ENCODE results near the gene KLF3. TPM values are rescaled to one million over a fixed set of nuclear protein-coding genes. Genes with fewer than 3 reads are reported as not detected.

KLF3 gene
- total and polyA plus RNA-seq, 11 donors = 7.4 to 36.4 (median 20.8) TPM

- WGBS, 4 donors = 44 to 54% (median 48%) methylated on average over 12 to 13 of the region's 13 CpGs
- H3K27me3 ChIP-seq = no peaks in the 10 kb centered on the region
- peak in 2 of 5 donors; percentile 34 to 43 for DNase-seq
- no peak for TF ChIP-seq POLR2A (IDR thresholded peaks at IDR 0.05)
- TF ChIP-seq, protein P1, sequence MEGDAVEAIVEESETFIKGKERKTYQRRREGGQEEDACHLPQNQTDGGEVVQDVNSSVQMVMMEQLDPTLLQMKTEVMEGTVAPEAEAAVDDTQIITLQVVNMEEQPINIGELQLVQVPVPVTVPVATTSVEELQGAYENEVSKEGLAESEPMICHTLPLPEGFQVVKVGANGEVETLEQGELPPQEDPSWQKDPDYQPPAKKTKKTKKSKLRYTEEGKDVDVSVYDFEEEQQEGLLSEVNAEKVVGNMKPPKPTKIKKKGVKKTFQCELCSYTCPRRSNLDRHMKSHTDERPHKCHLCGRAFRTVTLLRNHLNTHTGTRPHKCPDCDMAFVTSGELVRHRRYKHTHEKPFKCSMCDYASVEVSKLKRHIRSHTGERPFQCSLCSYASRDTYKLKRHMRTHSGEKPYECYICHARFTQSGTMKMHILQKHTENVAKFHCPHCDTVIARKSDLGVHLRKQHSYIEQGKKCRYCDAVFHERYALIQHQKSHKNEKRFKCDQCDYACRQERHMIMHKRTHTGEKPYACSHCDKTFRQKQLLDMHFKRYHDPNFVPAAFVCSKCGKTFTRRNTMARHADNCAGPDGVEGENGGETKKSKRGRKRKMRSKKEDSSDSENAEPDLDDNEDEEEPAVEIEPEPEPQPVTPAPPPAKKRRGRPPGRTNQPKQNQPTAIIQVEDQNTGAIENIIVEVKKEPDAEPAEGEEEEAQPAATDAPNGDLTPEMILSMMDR (IDR thresholded peaks at IDR 0.05) = no peak
- H3K27ac ChIP-seq = peak overlapping the region; percentile 73 to 100 (median 99)
- H3K4me3 ChIP-seq = peak overlapping the region in 7 of 12 donors; percentile 5 to 42 (median 17)
- H3K4me1 ChIP-seq = peaks cover 39 to 100% (median 99%) of the 10 kb centered on the region in 12 donors
- intact Hi-C loops (cut with DNase I) = loop anchor here in 7 of 10 donors (1.0 to 10.0 kb wide), 7 partner anchors 350 to 988 kb away; partner anchors contain the start of gene RELL1 (in 1 of the 7)
- peak in 3 of 4 donors; percentile 4 to 11 (median 8) for ATAC-seq
- H3K9me3 ChIP-seq = no peaks in the 10 kb centered on the region
- H3K36me3 ChIP-seq = no peaks in the 10 kb centered on the region
Measured at GRCh38 chr4:38672397-38673129, 8.6 kb downstream of the KLF3 start.

DNA sequence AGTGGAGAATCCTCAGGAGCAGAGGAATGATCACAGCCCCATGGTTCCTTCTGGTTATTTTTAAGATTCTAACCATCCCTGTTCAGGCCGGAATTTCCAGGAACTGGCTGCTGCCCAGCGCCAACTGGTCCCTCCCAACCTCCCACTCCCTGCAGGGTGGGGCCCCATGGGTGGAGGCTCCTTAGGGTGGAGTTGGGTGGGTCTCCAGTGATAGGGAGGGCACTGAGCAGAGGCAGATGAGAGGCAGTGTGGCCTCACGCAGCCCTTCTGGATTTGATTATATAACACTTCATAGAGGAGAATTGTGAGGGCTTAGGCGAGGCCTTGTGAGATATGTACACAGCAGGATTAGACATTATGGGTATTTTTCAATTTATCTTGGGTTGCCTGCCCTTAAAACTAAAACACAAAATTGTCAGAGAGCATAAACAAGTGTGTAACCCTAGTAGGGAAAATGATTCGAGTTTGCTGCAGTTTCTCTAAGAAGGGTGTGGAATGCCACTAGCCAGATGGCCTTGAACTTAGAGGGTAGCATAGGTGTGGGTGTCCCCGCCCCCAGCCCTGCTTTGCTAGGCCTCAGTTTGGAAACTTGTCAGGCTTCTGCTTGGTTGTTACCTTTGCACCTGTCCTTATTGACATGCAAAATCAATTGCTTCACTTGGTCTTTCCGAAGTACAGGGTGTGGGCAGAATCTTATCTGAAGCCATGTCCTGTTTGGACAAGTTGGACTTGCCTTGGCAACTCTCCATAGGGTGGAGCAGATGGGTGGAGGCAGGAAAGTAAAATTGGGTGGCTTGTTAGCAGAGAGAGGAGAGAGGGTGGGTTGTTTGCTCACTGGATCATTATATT is 9.4 kb downstream of the KLF3 start:
- Histone ChIP-seq H3K27me3 (no peaks in the 10 kb centered on the region), H3K9me3 (no peaks in the 10 kb centered on the region), H3K4me1 (peaks cover 32 to 99% (median 94%) of the 10 kb centered on the region in 12 donors), H3K4me3 (peak overlapping the region in 8 of 12 donors; percentile 5 to 42 (median 14)), H3K27ac (peak overlapping the region; percentile 73 to 100 (median 99)), H3K36me3 (peaks cover 0 to 3% (median 0%) of the 10 kb centered on the region in 9 donors)
- DNase-seq (peak; percentile 64 to 77 (median 69)), ATAC-seq (peak; percentile 65 to 85 (median 76))
- intact Hi-C loops (cut with DNase I) = loop anchor here in 7 of 10 donors (1.0 to 10.0 kb wide), 7 partner anchors 351 to 989 kb away; partner anchors contain the start of gene RELL1 (in 1 of the 7)
- 16 to 23% (median 17%) methylated on average over 7 of the region's 7 CpGs for WGBS, 4 donors
- no peak for TF ChIP-seq POLR2A (IDR thresholded peaks at IDR 0.05)
- TF ChIP-seq, protein P1 (IDR thresholded peaks at IDR 0.05) = no peak

- ATAC-seq = peak in 2 of 4 donors; percentile 4 to 7
Measured at GRCh38 chr4:38674258-38675144, 10.5 kb downstream of the KLF3 start.

More at GRCh38 chr4:38674258-38675144, 10.5 kb downstream of the KLF3 start:
- Histone ChIP-seq H3K27ac (peak overlapping the region; percentile 73 to 100 (median 99)), H3K4me3 (peak overlapping the region in 8 of 12 donors; percentile 2 to 42 (median 16)), H3K36me3 (peaks cover 0 to 13% (median 0%) of the 10 kb centered on the region in 9 donors), H3K9me3 (peaks cover 0 to 4% (median 0%) of the 10 kb centered on the region in 12 donors), H3K27me3 (no peaks in the 10 kb centered on the region), H3K4me1 (peaks cover 32 to 95% (median 85%) of the 10 kb centered on the region in 12 donors)
- DNase-seq = no peak
- TF ChIP-seq, protein P1 (IDR thresholded peaks at IDR 0.05) = no peak
- no peak for TF ChIP-seq POLR2A (IDR thresholded peaks at IDR 0.05)
- intact Hi-C loops (cut with DNase I) = loop anchor here (1.0 to 10.0 kb wide), 17 partner anchors 53 to 990 kb away; partner anchors contain the start of gene RELL1 (in 1 of the 10)
- WGBS, 4 donors = 27 to 38% (median 30%) methylated on average over 13 of the region's 13 CpGs

All from heart left ventricle (tissue), 16 donors.